Hematopoietic multipotent progenitor cell treated with erythropoietin and hydrocortisone succinate and interleukin-3 and kit ligand, for 15 days (in vitro differentiated cells): Measurements from ENCODE around the gene SCYGR4.
"Not testable (repeated sequence)": the region's sequence is repeated elsewhere in the genome, so short reads cannot be mapped to it uniquely, and the experiment has no call there.

Experiments
- DNase-seq: peaks from one replicate; pipeline ENCODE4 v3.0.0-alpha.2; 2015; ENCODE audit warnings: low spot score

The SCYGR4 gene

DNA sequence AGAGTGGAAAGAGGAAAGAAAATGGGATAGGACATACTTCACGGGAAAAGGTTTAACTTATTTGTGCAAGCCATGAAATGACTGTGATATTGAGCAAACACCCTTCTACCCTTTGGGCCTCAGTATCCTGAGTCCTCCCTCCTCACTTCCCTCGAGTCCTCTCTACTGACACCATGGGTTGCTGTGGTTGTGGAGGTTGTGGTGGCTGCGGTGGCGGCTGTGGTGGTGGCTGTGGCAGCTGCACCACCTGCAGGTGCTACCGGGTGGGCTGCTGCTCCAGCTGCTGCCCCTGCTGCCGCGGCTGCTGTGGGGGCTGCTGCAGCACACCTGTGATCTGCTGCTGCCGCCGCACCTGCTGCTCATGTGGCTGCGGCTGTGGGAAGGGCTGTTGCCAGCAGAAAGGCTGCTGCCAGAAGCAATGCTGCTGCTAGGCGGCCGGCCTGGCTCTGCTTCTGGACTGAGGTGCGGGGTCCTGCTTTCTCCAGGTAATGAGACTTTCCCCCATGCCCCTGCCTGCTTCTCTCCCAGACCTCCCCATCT, 49.4 kb downstream of the SCYGR4 start, which contains the start of gene SCYGR5:
SCYGR5 (plus strand) TSS at position 174 of the 540 bp plus-strand sequence; CDS start at position 174, 0 bp downstream.
- not testable (repeated sequence) for DNase-seq
